GM06990 (cell line): Measurements from ENCODE around the gene MUC5AC.
A peak's percentile ranks its signal among the peaks of the same experiment; 100 is the strongest.

Source experiments
- DNase-seq: peaks from one replicate; pipeline ENCODE4 v3.0.0-alpha.2; 2011; ENCODE audit not compliant: insufficient read length; ENCODE audit errors: extremely low read depth
- H3K27me3 ChIP-seq: replicated peaks from 2 replicates; pipeline ENCODE4 v1.6.0; 2011; ENCODE audit warnings: low read length; ENCODE audit not compliant: control insufficient read depth, insufficient read depth
- H3K36me3 ChIP-seq: 2 replicates; pipeline ENCODE4 v1.5.1; 2011; ENCODE audit warnings: low read length; ENCODE audit not compliant: control insufficient read depth, insufficient read depth
- H3K4me3 ChIP-seq: replicated peaks from 2 replicates; pipeline ENCODE4 v1.5.1; 2011; ENCODE audit warnings: low read depth, mild to moderate bottlenecking, control low read depth, low read length
- TF ChIP-seq, protein P1 (sequence below): IDR thresholded peaks from 2 replicates; pipeline ENCODE4 v1.5.1; 2011; ENCODE audit warnings: low read length, control low read depth, mild to moderate bottlenecking, inconsistent platforms; ENCODE audit not compliant: insufficient read depth, poor library complexity, severe bottlenecking

The MUC5AC gene

DNA sequence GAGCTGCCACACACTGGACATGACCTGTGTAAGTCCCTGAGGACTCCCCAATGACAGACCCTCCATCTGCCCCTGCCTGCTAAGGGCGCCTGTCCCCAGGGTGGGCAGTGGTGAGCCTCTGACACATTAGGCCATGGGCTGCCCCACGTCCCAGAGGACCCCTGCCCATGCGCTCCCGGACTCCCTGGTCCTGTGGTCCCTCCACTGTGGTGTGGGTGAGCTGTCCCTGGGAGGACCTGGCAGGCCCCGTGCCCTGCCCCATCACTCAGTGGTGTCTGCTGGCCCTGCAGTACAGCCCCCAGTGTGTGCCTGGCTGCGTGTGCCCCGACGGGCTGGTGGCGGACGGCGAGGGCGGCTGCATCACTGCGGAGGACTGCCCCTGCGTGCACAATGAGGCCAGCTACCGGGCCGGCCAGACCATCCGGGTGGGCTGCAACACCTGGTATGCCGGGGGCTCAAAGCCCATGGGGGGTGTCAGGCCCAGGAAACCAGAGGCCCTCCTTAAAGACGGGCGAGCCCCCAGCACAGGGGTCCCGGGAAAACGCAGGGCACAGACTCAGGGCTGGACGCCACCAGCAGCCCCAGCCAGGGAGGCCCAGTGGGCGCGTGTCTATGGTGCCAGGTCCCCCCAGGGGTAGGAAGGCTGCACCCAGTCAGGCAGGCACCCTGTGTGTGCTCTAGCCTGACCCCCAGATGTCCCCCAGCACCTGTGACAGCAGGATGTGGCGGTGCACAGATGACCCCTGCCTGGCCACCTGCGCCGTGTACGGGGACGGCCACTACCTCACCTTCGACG, 18.7 kb downstream of the MUC5AC start:
- TF ChIP-seq, protein P1, sequence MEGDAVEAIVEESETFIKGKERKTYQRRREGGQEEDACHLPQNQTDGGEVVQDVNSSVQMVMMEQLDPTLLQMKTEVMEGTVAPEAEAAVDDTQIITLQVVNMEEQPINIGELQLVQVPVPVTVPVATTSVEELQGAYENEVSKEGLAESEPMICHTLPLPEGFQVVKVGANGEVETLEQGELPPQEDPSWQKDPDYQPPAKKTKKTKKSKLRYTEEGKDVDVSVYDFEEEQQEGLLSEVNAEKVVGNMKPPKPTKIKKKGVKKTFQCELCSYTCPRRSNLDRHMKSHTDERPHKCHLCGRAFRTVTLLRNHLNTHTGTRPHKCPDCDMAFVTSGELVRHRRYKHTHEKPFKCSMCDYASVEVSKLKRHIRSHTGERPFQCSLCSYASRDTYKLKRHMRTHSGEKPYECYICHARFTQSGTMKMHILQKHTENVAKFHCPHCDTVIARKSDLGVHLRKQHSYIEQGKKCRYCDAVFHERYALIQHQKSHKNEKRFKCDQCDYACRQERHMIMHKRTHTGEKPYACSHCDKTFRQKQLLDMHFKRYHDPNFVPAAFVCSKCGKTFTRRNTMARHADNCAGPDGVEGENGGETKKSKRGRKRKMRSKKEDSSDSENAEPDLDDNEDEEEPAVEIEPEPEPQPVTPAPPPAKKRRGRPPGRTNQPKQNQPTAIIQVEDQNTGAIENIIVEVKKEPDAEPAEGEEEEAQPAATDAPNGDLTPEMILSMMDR, result no peak
- Histone ChIP-seq H3K27me3 (no peaks in the 10 kb centered on the region), H3K36me3 (no peaks in the 10 kb centered on the region), H3K4me3 (no peak overlapping the region)
- DNase-seq, result peak; percentile 1

GRCh38 chr11:1177020-1177770, 19.4 kb downstream of the MUC5AC start:
- Histone ChIP-seq H3K36me3 (no peaks in the 10 kb centered on the region), H3K4me3 (no peak overlapping the region), H3K27me3 (no peaks in the 10 kb centered on the region)
- TF ChIP-seq, protein P1, result no peak
- peak; percentile 3 for DNase-seq

- TF ChIP-seq, protein P1, result no peak
- Histone ChIP-seq H3K4me3 (no peak overlapping the region), H3K36me3 (no peaks in the 10 kb centered on the region), H3K27me3 (no peaks in the 10 kb centered on the region)
- no peak for DNase-seq
Measured at GRCh38 chr11:1177771-1178090, 20.0 kb downstream of the MUC5AC start.

DNA sequence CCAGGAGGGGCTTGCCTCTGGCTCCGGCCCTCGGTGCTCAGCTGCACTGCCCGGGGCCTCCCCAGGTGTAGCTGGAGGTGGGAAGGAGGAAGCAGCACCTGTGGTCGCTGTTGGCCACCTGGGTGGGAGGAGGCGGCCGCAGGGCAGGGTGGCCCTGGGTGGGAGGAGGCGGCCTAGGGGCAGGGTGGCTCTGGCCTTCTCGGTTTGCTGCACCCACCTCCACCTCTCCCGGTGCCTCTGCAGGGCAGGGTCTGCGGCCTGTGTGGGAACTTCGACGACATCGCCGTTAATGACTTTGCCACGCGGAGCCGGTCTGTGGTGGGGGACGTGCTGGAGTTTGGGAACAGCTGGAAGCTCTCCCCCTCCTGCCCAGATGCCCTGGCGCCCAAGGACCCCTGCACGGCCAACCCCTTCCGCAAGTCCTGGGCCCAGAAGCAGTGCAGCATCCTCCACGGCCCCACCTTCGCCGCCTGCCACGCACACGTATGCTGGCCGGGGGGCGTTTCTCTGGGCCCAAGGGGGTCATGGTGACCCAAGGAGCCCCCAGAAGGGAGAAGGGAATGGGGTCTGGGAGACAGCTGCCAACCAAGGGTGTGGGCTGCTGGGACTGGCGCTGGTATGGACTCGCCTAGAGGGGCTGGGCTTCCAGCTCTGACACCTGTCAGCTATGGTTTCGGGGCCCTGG, 20.6 kb downstream of the MUC5AC start:
- no peaks in the 10 kb centered on the region for H3K27me3 ChIP-seq
- TF ChIP-seq, protein P1, result no peak
- H3K36me3 ChIP-seq, result no peaks in the 10 kb centered on the region
- DNase-seq, result peak; percentile 3
- no peak overlapping the region for H3K4me3 ChIP-seq

GRCh38 chr11:1178906-1179305, 21.2 kb downstream of the MUC5AC start:
- H3K4me3 ChIP-seq, result no peak overlapping the region
- H3K36me3 ChIP-seq, result no peaks in the 10 kb centered on the region
- TF ChIP-seq, protein P1, result no peak
- no peak for DNase-seq
- no peaks in the 10 kb centered on the region for H3K27me3 ChIP-seq
